CD4-positive, alpha-beta T cell treated with Interleukin-1 beta for 1 hour (primary cell): ENCODE measurements around the gene NFKBIZ.
"Not testable (repeated sequence)": the region's sequence is repeated elsewhere in the genome, so short reads cannot be mapped to it uniquely, and the experiment has no call there.

Source experiments
- DNase-seq, 2 donors: peaks; one replicate each; pipeline ENCODE4 v3.0.0-alpha.2; 2020 to 2022

Gene NFKBIZ

DNA sequence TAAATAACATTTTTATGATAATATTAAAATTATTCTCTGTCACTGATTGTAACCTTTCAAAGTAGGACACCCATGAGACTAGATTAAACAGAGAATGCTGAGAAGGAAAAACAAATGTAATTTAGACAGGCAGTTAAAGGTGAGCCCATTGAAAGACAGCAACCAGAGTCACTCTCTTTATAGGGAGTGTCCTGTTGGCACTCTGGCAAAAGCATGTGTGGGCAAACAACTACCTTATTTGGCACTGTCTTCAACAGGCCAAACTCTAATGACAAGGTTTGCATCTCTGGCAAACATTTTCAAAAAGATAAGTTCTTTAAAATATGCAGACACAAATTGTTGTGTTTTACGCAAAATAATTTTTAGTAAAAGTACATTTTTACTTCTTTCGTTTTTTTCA, 29.8 kb downstream of the NFKBIZ start:
- no peak for DNase-seq

DNA sequence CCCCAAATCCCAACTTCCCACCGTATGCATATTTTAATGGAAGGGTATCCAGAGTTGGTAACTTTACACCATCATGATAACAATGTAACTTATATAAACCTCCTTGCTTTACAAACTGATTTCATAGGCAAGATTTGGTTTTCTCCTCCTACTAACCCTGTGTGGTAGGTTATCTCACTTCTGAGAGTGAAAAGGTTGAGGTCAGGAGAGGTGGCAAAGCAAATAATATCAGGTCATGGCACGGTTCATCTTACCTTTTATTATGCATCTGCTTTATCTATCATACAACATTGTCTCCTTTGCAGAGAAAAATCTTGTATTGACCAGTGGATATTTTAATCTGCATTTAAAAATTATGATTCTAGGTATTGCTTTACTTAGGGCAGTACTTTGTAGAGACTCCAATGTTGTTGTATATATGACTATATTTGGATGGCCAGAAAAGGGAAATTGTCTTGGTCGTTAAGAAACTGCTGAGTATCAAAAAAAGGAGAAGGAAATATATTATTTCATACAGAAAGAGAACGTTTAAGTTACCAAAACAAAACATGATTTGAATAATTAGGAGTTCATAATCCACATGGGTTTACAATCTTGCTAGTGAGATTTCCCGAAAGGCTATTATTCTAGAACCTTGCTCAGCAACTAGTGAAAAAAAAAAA, 30.4 kb downstream of the NFKBIZ start:
- DNase-seq = no peak

DNA sequence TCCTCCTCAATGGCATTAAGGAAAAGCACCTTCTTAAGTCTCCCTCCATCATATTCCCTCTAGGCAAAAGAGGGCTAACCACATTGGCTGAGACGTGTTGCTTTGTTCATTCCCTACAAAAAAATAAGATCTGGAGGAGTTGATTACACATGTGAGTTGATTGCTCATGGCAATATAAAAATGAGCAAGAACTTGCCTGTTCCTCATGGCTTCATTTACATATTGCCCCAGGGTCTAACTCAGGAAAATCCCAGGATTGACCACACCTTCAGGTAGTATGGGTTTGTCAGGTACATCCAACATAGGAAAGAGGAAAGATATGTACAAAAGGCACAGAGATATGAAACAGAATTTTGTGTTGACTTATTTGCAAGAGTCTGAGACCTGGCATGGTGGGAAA, 35.5 kb downstream of the NFKBIZ start:
- DNase-seq = no peak

DNA sequence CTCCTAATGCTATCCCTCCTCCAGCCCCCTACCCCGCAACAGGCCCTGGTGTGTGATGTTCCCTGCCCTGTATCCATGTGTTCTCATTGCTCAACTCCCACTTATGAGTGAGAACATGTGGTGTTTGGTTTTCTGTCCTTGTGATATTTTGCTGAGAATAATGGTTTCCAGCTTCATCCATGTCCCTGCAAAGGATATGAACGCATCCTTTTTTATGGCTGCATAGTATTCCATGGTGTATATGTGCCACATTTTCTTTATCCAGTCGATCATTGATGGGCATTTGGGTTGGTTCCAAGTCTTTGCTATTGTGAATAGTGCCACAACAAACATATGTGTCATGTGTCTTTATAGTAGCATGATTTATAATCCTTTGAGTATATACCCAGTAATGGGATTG, 36.3 kb downstream of the NFKBIZ start:
- not testable (repeated sequence) for DNase-seq

DNA sequence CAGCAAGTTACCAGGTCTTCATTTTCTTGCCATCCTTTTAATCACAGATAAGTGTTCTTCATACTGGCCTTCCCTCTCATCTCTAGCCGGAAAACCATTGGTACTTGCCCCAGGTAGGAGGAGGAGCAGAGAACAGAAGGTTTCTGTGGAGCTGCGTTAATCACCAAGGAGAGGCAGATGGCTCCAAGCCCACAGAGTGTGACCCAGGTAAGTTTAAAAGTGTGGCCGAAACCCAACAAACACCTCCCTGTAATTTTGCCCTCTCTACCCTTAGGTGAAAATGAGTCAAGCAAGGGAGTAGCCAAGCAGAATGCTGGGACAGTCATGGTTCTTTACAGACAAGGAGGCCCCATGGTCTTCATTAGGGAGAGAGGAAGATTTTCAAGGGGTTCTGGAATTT, 37.3 kb downstream of the NFKBIZ start:
- no peak for DNase-seq

DNA sequence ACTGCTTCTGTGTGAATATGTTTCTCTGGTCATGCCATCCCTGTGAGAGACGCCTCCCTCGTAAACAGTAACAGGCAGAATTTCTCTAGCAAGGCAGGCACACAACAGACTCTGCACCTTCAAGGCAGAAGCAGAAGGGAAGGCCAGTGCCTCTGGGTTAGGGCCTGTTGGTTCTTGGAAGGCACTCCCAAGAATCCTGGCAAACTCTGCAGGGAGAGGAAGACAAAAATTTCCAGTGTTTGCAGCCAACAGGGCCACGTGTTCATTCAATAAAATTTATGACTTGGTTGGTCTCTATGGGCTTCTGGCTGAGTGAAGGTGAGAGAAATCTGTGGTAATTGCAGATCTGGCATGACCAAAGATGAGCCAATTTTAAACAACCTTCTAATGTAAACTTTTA, 39.3 kb downstream of the NFKBIZ start:
- no peak for DNase-seq

DNA sequence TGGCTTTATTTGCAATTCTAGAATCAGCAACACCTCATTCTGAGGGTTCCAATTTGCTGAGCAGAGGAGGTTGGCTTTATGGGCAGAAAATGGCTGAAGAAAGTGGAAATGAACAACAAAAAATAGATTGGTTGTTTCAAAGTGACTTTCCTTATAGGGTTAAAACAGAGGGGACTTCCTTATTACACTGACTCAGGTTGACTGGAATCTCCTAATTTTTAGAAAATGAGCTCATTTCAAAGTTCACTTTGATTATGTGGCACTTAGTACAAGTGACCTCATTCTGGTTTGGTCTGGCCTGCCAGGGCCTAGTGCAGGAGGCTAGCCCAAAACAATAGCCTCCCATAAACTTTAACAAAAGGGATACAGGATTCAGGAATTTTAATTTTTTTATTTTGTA, 41.4 kb downstream of the NFKBIZ start:
- no peak for DNase-seq

DNA sequence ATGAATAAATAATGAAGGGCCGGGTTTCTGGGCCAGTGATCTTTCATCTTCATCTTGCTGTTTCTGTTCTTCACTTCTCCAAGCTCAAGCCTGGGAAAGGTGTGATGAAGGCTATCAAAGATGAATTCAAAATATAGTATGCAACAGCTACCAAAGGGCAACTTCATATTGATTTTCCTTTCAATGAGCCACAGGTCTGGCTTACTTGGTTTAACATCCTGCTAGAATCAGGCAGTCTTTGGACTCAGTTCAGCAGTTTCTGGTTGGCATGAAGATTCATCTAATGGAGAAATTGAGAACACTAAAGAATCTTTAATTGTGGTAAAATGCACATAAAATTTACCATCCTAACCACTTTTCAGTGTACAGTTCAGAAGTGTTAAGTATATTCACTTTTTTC, 43.3 kb downstream of the NFKBIZ start:
- no peak for DNase-seq

DNA sequence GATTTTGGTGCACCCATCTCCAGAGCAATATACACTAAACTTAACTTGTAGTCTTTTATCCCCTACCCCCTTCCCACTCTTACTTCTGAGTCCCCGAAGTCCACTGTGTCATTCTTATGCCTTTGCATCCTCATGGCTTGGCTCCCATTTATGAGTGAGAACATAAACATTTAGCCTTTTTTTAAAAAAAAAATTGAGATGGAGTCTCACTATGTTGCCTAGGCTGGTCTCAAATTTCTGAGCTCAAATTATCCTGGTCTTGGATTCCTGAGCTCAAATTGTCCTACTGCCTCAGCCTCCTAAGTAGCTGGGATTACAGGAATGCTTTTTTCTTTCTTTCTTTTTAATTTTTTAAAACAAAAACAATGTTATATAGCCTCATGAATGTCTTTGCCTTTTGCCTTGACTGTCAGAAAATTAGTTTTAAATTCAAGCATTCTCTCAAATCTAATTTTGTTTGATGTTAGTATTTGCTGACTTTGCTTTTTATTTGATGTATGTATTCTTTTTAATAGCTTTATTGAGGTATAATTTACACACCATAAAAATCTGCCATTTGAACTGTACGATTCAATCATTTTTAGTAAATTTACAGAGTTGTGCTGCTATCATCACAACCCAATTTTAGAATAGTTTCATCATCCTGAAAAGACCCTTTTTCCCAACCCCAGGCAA, 46.9 kb downstream of the NFKBIZ start:
- no peak for DNase-seq

DNA sequence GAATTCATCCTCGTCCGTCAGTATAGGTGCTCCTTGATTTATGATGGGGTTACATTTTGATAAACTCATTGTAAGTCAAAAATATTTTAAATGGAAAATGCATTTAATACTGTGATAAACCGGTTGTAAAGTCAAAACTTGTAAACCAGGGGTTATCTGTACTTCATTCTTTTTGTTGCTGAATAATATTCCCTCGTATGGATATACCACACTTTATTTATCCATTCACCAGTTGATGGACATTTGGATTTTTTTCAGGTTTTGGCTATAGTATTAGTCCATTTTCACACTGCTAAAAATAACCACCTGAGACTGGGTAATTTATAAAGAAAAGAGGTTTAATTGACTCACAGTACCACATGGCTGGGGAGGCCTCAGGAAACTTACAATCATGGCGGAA, 47.7 kb downstream of the NFKBIZ start:
- no peak for DNase-seq

DNA sequence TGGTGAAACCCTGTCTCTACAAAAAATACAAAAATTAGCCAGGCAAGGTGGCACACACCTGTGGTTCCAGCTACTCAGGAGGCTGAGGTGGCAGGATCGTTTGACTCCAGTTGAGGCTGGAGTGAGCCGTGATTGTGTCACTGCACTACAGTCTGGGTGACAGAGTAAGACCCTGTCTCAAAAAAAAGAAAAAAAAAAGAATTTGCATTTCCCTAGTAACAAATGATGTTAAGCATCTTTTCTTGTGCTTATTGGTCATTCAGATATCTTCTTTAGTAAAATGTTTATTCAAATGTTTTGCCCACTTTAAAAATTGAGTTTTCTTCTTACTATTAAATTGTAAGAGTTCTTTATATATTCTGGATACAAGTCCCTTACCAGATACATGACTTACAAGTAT, 48.7 kb downstream of the NFKBIZ start:
- no peak for DNase-seq

DNA sequence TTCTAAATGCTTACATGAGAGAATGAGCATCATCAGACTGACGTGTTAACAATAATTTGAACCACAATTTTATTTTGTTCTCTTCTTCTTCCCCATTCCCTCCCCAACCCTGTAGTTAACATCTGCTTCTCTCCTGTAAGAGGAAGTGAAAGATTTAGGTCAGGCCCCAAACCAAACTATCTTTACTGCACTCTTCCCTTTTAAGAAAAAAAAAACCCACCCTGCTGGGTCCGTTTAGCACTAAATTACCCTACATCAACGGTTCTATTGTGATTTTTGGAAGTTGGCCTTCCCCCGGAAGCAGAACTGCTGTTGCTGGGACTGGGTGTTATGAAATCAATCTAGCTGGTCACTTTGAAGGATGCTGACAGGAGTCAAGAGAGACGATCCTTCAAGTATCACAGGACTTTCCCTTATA, 49.4 kb downstream of the NFKBIZ start:
- peak; percentile 18 to 66 for DNase-seq

DNA sequence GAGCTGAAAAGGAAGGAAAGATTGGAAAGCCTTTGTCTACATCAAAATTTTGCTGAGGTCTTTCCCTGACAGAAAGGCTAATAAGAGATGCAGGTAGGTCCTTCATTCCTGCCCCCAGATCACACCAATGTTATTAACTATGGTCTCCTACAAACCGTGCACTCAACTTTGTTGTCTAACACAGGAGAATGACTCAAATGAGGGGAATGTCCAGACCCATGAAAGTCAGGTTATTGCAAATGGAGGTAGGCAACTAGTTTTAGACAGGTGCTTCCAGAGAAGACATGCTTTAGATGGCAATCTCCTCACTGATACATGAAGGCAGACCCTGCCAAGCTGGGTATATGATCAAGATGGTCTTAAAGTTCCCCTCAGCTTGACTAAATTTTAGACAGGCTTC, 51.0 kb downstream of the NFKBIZ start:
- no peak for DNase-seq

DNA sequence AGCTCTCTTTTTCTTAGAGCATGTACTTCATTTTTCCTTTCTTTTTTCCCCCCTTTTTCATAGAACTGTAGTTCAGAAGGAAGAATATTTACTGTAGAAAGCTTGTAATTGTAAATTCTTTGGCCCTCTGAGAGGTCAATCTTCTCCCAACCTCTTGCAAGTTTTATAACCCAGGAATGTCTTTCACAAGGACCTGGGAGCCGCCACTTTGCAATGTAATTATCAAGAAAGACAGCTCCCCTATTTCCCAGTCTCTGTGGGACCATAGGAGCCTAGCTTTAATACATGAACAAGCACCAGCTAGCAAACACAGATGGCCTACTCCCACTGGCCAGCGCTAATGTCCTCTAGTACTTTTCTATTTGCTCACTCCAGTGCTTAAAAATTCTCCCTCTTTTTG, 51.4 kb downstream of the NFKBIZ start:
- DNase-seq = no peak

DNA sequence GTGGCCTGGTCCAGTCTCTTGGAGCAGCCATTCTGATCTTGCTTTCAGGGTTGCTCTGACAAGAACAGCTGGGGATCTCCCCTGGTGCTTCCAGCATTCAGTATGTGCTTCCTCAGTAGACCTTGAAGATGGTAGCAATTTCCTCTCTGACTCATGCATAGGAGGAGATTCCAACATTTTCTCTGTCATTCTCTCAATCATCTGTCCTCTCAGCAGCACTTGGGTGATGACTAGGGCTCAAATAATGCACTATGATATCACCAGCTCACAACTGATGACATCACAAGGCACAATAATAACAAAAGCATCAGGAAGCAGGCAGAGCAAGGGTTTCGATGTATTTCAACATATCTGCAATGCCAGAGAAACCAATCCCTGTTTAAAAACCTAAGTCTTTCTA, 52.7 kb downstream of the NFKBIZ start:
- peak; percentile 14 to 60 for DNase-seq

DNA sequence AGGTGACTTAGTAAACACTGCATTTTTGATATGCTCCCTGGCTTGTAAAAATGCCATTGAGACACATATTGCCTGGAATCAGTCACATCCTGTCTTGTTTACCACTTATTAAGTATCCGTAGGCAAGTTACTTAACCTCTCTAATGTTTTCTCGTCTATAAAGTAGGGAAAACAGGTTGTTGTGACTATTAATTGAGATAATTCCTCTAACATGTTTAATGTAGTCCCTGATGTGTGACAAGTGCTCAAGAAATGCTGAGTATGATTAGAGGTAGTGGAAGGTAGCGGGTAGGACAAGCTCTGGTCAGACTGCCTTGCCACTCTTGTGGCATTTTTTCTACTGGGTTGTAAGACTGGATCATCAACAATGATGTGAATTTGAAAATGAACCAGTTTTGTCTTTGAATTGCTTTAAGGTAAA, 54.1 kb downstream of the NFKBIZ start:
- DNase-seq = no peak

DNA sequence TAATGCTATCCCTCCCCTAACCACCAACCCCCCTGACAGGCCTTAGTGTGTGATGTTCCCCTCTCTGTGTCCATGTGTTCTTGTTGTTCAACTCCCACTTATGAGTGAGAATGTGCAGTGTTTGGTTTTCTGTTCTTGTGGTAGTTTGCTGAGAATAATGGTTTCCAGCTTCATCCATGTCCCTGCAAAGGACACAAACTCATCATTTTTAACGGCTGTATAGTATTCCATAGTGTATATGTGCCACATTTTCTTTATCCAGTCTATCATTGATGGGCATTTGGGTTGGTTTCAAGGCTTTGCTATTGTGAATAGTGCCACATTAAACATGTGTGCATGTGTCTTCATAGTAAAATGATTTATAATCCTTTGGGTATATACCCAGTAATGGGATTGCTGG, 56.3 kb downstream of the NFKBIZ start:
- not testable (repeated sequence) for DNase-seq
